ENCODE measurements around the gene CELF5. TPM values are rescaled to one million over a fixed set of nuclear protein-coding genes. Genes with fewer than 3 reads are reported as not detected.

CELF5 gene
- total and polyA plus RNA-seq, 2 donors (not counting 1 experiment from before 2014, with no cell fraction given): 0.15 TPM; not detected in 1

- Mint-ChIP-seq H3K4me3 (no peak overlapping the region), H3K4me1 (no peaks in the 10 kb centered on the region), H3K27ac (no peak overlapping the region), H3K27me3 (peaks cover 25% of the 10 kb centered on the region), H3K9me3 (ENCODE audit: insufficient read depth) (no peaks in the 10 kb centered on the region)
- intact Hi-C loops (cut with micrococcal nuclease): no loop called here
- peaks cover 0 to 2% (median 0%) of the 10 kb centered on the region in 3 donors for H3K9me3 ChIP-seq (ENCODE audit: control extremely low read depth in 1 of 3, control insufficient read depth in 2 of 3, insufficient read depth in 1 of 3, low read length in 2 of 3)
- no peaks in the 10 kb centered on the region for H3K79me2 ChIP-seq (ENCODE audit: control insufficient read depth, insufficient read depth, low read length)
- 82% methylated on average over 30 of the region's 30 CpGs for WGBS (ENCODE audit: insufficient coverage)
- DNase-seq (no peak), ATAC-seq (ENCODE audit: low read depth) (no peak)
- no peak overlapping the region for H3K27ac ChIP-seq (ENCODE audit: low read length in 2 of 2)
- H3K27me3 ChIP-seq (replicated peaks in 1 of 4; ENCODE audit: control extremely low read depth in 1 of 4, control insufficient read depth in 3 of 4, insufficient read depth in 4 of 4, low read length in 3 of 4): peaks cover 0 to 19% (median 5%) of the 10 kb centered on the region in 4 experiments
- H4K20me1 ChIP-seq (ENCODE audit: control insufficient read depth, insufficient read depth, low read length, poor library complexity, severe bottlenecking): no peaks in the 10 kb centered on the region
- H3K4me2 ChIP-seq (replicated peaks; ENCODE audit: low read depth, low read length, poor library complexity, severe bottlenecking): no peak overlapping the region
- no peak overlapping the region for H2AFZ ChIP-seq (ENCODE audit: insufficient read depth, low read depth, low read length, poor library complexity, severe bottlenecking)
- no peak overlapping the region for H3K9ac ChIP-seq (ENCODE audit: low read length)
- POLR2A ChIA-PET: no interaction called here
- CTCF ChIA-PET: no interaction called here
- no peaks in the 10 kb centered on the region for H3K36me3 ChIP-seq (replicated peaks in 1 of 2; ENCODE audit: control extremely low read depth in 1 of 2, control insufficient read depth in 1 of 2, extremely low read depth in 1 of 2, insufficient read depth in 2 of 2, low read length in 1 of 2)
- no peak overlapping the region for H3K4me3 ChIP-seq (ENCODE audit: control extremely low read depth in 1 of 5, extremely low read depth in 1 of 5, insufficient read depth in 1 of 5, low read depth in 2 of 5, low read length in 4 of 5)
- no peaks in the 10 kb centered on the region for H3K4me1 ChIP-seq (ENCODE audit: control insufficient read depth in 2 of 2, insufficient read depth in 2 of 2, low read length in 2 of 2)
- TF ChIP-seq CTCF (IDR thresholded peaks at IDR 0.05) (no peak), EZH2 (IDR thresholded peaks at IDR 0.05; ENCODE audit: borderline replicate concordance, insufficient read depth, low read depth, low read length, poor library complexity, severe bottlenecking) (no peak)
Measured at GRCh38 chr19:3314962-3315675, 90.7 kb downstream of the CELF5 start.

GRCh38 chr19:3315676-3315973, 91.2 kb downstream of the CELF5 start:
- Histone ChIP-seq H3K27ac (ENCODE audit: low read length in 2 of 2) (no peak overlapping the region), H3K4me1 (ENCODE audit: control insufficient read depth in 2 of 2, insufficient read depth in 2 of 2, low read length in 2 of 2) (no peaks in the 10 kb centered on the region), H3K4me2 (replicated peaks; ENCODE audit: low read depth, low read length, poor library complexity, severe bottlenecking) (no peak overlapping the region), H3K27me3 (replicated peaks in 1 of 4; ENCODE audit: control extremely low read depth in 1 of 4, control insufficient read depth in 3 of 4, insufficient read depth in 4 of 4, low read length in 3 of 4) (peaks cover 0 to 24% (median 5%) of the 10 kb centered on the region in 4 experiments), H4K20me1 (ENCODE audit: control insufficient read depth, insufficient read depth, low read length, poor library complexity, severe bottlenecking) (no peaks in the 10 kb centered on the region), H3K4me3 (ENCODE audit: control extremely low read depth in 1 of 5, extremely low read depth in 1 of 5, insufficient read depth in 1 of 5, low read depth in 2 of 5, low read length in 4 of 5) (no peak overlapping the region), H3K9me3 (ENCODE audit: control extremely low read depth in 1 of 3, control insufficient read depth in 2 of 3, insufficient read depth in 1 of 3, low read length in 2 of 3) (peaks cover 0 to 2% (median 0%) of the 10 kb centered on the region in 3 donors), H3K36me3 (replicated peaks in 1 of 2; ENCODE audit: control extremely low read depth in 1 of 2, control insufficient read depth in 1 of 2, extremely low read depth in 1 of 2, insufficient read depth in 2 of 2, low read length in 1 of 2) (no peaks in the 10 kb centered on the region), H3K9ac (ENCODE audit: low read length) (no peak overlapping the region), H3K79me2 (ENCODE audit: control insufficient read depth, insufficient read depth, low read length) (no peaks in the 10 kb centered on the region), H2AFZ (ENCODE audit: insufficient read depth, low read depth, low read length, poor library complexity, severe bottlenecking) (no peak overlapping the region)
- no peak overlapping the region for H3K27ac Mint-ChIP-seq
- no peaks in the 10 kb centered on the region for H3K4me1 Mint-ChIP-seq
- H3K27me3 Mint-ChIP-seq: peaks cover 22% of the 10 kb centered on the region
- H3K9me3 Mint-ChIP-seq (ENCODE audit: insufficient read depth): no peaks in the 10 kb centered on the region
- ChIA-PET POLR2A (no interaction called here), CTCF (no interaction called here)
- no peak overlapping the region for H3K4me3 Mint-ChIP-seq
- no peak for TF ChIP-seq EZH2 (IDR thresholded peaks at IDR 0.05; ENCODE audit: borderline replicate concordance, insufficient read depth, low read depth, low read length, poor library complexity, severe bottlenecking)
- TF ChIP-seq CTCF (IDR thresholded peaks at IDR 0.05): no peak
- intact Hi-C loops (cut with micrococcal nuclease): no loop called here
- DNase-seq (no peak), ATAC-seq (ENCODE audit: low read depth) (no peak)
- WGBS (ENCODE audit: insufficient coverage): 86% methylated on average over 7 of the region's 7 CpGs

Data from B cell (primary cell).